ENCODE results near the gene RAVER1.

The RAVER1 gene

DNA sequence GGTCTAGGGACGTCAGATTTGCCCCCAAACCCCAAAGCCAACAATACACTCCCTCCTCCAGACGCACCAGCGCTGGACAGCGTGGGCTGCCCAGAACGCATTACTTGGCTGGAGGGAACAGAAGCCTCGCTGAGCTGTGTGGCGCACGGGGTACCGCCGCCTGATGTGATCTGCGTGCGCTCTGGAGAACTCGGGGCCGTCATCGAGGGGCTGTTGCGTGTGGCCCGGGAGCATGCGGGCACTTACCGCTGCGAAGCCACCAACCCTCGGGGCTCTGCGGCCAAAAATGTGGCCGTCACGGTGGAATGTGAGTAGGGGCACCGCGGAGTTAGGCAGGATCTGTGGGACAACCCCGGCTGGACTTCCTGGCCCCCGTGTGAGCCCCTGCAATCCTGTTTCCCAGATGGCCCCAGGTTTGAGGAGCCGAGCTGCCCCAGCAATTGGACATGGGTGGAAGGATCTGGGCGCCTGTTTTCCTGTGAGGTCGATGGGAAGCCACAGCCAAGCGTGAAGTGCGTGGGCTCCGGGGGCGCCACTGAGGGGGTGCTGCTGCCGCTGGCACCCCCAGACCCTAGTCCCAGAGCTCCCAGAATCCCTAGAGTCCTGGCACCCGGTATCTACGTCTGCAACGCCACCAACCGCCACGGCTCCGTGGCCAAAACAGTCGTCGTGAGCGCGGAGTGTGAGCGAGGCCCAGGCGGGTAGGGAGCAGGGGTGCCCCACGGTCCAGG is 39.5 kb downstream of the RAVER1 start:
- H3K9me3 Mint-ChIP-seq, result no peaks in the 10 kb centered on the region
- H3K4me1 Mint-ChIP-seq, result peaks cover 31% of the 10 kb centered on the region
- peak overlapping the region; percentile 68 for H3K27ac Mint-ChIP-seq
- ATAC-seq (ENCODE audit: low read depth) (no peak), DNase-seq (ENCODE audit: low spot score in 2 of 2) (no peak)
- H3K27me3 Mint-ChIP-seq, result peaks cover 22% of the 10 kb centered on the region
- H3K36me3 Mint-ChIP-seq, result no peaks in the 10 kb centered on the region
- H3K4me3 Mint-ChIP-seq, result no peak overlapping the region

GRCh38 chr19:10292789-10293636 is 40.3 kb downstream of the RAVER1 start:
- peaks cover 24% of the 10 kb centered on the region for H3K27me3 Mint-ChIP-seq
- H3K4me3 Mint-ChIP-seq, result peak overlapping the region; percentile 33
- peaks cover 35% of the 10 kb centered on the region for H3K4me1 Mint-ChIP-seq
- H3K27ac Mint-ChIP-seq, result peak overlapping the region; percentile 68
- no peaks in the 10 kb centered on the region for H3K36me3 Mint-ChIP-seq
- ATAC-seq (ENCODE audit: low read depth) (no peak), DNase-seq (ENCODE audit: low spot score in 2 of 2) (no peak)
- H3K9me3 Mint-ChIP-seq, result no peaks in the 10 kb centered on the region

- ATAC-seq (ENCODE audit: low read depth) (peak; percentile 31), DNase-seq (ENCODE audit: low spot score in 2 of 2) (peak; percentile 45 to 68)
- H3K27me3 Mint-ChIP-seq, result peaks cover 27% of the 10 kb centered on the region
- peak overlapping the region; percentile 81 for H3K4me3 Mint-ChIP-seq
- peak overlapping the region; percentile 85 for H3K27ac Mint-ChIP-seq
- H3K36me3 Mint-ChIP-seq, result no peaks in the 10 kb centered on the region
- H3K4me1 Mint-ChIP-seq, result peaks cover 39% of the 10 kb centered on the region
- no peaks in the 10 kb centered on the region for H3K9me3 Mint-ChIP-seq
Measured at GRCh38 chr19:10292206-10292788, 41.0 kb downstream of the RAVER1 start.

DNA sequence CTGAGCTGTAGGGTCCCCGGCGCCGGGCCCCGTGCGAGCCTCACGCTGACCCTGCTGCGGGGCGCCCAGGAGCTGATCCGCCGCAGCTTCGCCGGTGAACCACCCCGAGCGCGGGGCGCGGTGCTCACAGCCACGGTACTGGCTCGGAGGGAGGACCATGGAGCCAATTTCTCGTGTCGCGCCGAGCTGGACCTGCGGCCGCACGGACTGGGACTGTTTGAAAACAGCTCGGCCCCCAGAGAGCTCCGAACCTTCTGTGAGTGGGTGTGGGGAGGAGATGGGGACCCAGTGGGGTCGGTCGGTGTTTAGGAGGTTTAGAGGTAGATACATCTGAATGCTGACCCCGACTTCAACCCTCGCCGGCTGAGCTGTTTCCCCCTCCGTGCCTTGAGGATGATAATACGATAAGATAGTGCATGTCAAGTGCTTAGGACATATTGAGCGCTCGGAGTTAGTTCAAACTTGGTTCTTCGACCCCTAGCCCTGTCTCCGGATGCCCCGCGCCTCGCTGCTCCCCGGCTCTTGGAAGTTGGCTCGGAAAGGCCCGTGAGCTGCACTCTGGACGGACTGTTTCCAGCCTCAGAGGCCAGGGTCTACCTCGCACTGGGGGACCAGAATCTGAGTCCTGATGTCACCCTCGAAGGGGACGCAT is 41.6 kb downstream of the RAVER1 start:
- ATAC-seq (ENCODE audit: low read depth) (no peak), DNase-seq (ENCODE audit: low spot score in 2 of 2) (peak; percentile 33 to 61)
- H3K27ac Mint-ChIP-seq, result peak overlapping the region; percentile 85
- H3K27me3 Mint-ChIP-seq, result peaks cover 27% of the 10 kb centered on the region
- no peaks in the 10 kb centered on the region for H3K36me3 Mint-ChIP-seq
- H3K9me3 Mint-ChIP-seq, result no peaks in the 10 kb centered on the region
- H3K4me1 Mint-ChIP-seq, result peaks cover 39% of the 10 kb centered on the region
- peak overlapping the region; percentile 81 for H3K4me3 Mint-ChIP-seq

- peaks cover 39% of the 10 kb centered on the region for H3K4me1 Mint-ChIP-seq
- H3K36me3 Mint-ChIP-seq, result no peaks in the 10 kb centered on the region
- peak overlapping the region; percentile 85 for H3K27ac Mint-ChIP-seq
- H3K4me3 Mint-ChIP-seq, result peak overlapping the region; percentile 81
- ATAC-seq (ENCODE audit: low read depth) (peak; percentile 9), DNase-seq (ENCODE audit: low spot score in 2 of 2) (peak; percentile 42 to 48)
- peaks cover 27% of the 10 kb centered on the region for H3K27me3 Mint-ChIP-seq
- H3K9me3 Mint-ChIP-seq, result no peaks in the 10 kb centered on the region
Measured at GRCh38 chr19:10290876-10291553, 42.3 kb downstream of the RAVER1 start.

DNA sequence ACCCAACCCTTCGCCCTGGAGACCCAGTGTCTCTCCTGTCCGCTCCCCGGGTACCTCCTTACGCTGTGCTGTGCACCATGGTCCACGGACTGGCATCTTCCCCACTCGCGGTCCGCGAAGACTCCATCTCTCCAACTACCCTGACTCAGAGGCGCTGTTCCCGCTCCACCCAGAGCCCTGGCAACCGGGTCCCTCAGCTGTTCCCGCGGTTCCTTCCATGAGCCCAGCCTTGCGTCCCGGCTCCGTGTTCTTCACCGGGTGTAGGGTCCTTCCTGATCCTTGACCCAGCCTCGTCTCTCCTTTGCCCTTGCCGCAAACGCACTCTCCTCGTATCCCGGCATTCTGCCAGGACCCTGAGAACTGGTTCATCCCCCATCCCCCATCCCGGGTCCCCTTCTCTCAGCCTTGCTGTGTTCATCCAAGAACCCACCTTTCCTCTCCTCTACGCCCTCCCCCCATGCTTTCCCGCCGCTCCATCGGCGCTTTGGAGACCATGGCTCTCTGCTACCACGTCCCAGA is 42.9 kb downstream of the RAVER1 start:
- peaks cover 36% of the 10 kb centered on the region for H3K4me1 Mint-ChIP-seq
- H3K27me3 Mint-ChIP-seq, result peaks cover 24% of the 10 kb centered on the region
- peak overlapping the region; percentile 81 for H3K4me3 Mint-ChIP-seq
- H3K36me3 Mint-ChIP-seq, result no peaks in the 10 kb centered on the region
- ATAC-seq (ENCODE audit: low read depth), result no peak
- peak overlapping the region; percentile 85 for H3K27ac Mint-ChIP-seq
- H3K9me3 Mint-ChIP-seq, result no peaks in the 10 kb centered on the region
- DNase-seq (ENCODE audit: low spot score in 2 of 2), result peak; percentile 29 to 47

DNA sequence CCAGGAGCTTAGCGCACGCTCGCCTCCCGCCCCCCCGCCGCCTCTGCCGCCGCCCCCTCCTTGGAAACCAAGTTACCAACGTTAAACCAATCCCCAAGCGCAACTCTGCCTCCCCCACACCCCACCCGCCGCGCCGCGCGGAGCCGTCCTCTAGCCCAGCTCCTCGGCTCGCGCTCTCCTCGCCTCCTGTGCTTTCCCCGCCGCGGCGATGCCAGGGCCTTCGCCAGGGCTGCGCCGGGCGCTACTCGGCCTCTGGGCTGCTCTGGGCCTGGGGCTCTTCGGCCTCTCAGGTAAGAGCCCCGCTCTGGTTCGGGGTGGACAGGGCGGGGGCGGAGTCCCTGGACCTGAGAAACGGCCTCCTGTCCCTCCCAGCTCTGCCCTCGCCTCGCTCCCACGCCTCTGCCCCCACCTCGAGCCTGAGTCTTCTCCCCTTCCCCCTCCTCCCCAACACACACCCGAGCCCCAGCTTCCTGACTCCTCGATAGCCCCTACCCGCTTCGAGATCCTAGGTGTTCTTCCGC is 43.4 kb downstream of the RAVER1 start, which contains the start of gene ICAM5:
Gene ICAM5, plus strand, starts transcription at position 117 of the 521 bp plus-strand sequence. Its CDS starts 92 bp downstream, at position 209.
- Mint-ChIP-seq H3K4me1 (peaks cover 34% of the 10 kb centered on the region), H3K4me3 (peak within 1 kb of the TSS; percentile 81), H3K9me3 (no peaks in the 10 kb centered on the region), H3K27me3 (peaks cover 23% of the 10 kb centered on the region), H3K36me3 (peaks cover 5% of the 10 kb centered on the region), H3K27ac (peak within 1 kb of the TSS; percentile 85)
- ATAC-seq (ENCODE audit: low read depth) (peak; percentile 14), DNase-seq (ENCODE audit: low spot score in 2 of 2) (peak in 1 of 2 donors; percentile 49)

- peaks cover 5% of the 10 kb centered on the region for H3K36me3 Mint-ChIP-seq
Measured at GRCh38 chr19:10289167-10289835, 44.0 kb downstream of the RAVER1 start.

GRCh38 chr19:10288662-10289166 is 44.6 kb downstream of the RAVER1 start:
- ATAC-seq (ENCODE audit: low read depth), result no peak
- Mint-ChIP-seq H3K9me3 (no peaks in the 10 kb centered on the region), H3K27ac (peak overlapping the region; percentile 31), H3K4me1 (peaks cover 34% of the 10 kb centered on the region), H3K36me3 (peaks cover 8% of the 10 kb centered on the region), H3K27me3 (peaks cover 21% of the 10 kb centered on the region), H3K4me3 (peak overlapping the region; percentile 73)
- no peak for DNase-seq (ENCODE audit: low spot score in 2 of 2)

More at GRCh38 chr19:10289167-10289835, 44.0 kb downstream of the RAVER1 start:
- H3K27me3 Mint-ChIP-seq, result peaks cover 21% of the 10 kb centered on the region
- peak overlapping the region; percentile 73 for H3K4me3 Mint-ChIP-seq
- peak; percentile 50 to 65 for DNase-seq (ENCODE audit: low spot score in 2 of 2)
- no peaks in the 10 kb centered on the region for H3K9me3 Mint-ChIP-seq
- H3K4me1 Mint-ChIP-seq, result peaks cover 34% of the 10 kb centered on the region
- ATAC-seq (ENCODE audit: low read depth), result peak; percentile 62
- peak overlapping the region; percentile 31 for H3K27ac Mint-ChIP-seq

- Mint-ChIP-seq H3K27ac (peak within 1 kb of the TSS; percentile 81), H3K9me3 (no peaks in the 10 kb centered on the region), H3K36me3 (peaks cover 10% of the 10 kb centered on the region), H3K4me3 (peak within 1 kb of the TSS; percentile 57), H3K4me1 (peaks cover 28% of the 10 kb centered on the region), H3K27me3 (peaks cover 14% of the 10 kb centered on the region)
- DNase-seq (ENCODE audit: low spot score in 2 of 2), result peak in 1 of 2 donors; percentile 47
- no peak for ATAC-seq (ENCODE audit: low read depth)
Measured at GRCh38 chr19:10286803-10287737, 46.3 kb downstream of the RAVER1 start, which contains the start of gene ICAM4. Gene ICAM4, plus strand, starts transcription at chr19:10286955. Its CDS starts 58 bp downstream, at chr19:10287013.

- no peak for DNase-seq (ENCODE audit: low spot score in 2 of 2)
- Mint-ChIP-seq H3K4me3 (no peak overlapping the region), H3K27me3 (peaks cover 9% of the 10 kb centered on the region), H3K4me1 (peaks cover 17% of the 10 kb centered on the region), H3K27ac (no peak overlapping the region), H3K36me3 (peaks cover 10% of the 10 kb centered on the region), H3K9me3 (no peaks in the 10 kb centered on the region)
- ATAC-seq (ENCODE audit: low read depth), result no peak
Measured at GRCh38 chr19:10285393-10285792, 47.9 kb downstream of the RAVER1 start.

All from memory B cell (primary cell).